Measurements from ENCODE around the gene LRCH1.

DNA sequence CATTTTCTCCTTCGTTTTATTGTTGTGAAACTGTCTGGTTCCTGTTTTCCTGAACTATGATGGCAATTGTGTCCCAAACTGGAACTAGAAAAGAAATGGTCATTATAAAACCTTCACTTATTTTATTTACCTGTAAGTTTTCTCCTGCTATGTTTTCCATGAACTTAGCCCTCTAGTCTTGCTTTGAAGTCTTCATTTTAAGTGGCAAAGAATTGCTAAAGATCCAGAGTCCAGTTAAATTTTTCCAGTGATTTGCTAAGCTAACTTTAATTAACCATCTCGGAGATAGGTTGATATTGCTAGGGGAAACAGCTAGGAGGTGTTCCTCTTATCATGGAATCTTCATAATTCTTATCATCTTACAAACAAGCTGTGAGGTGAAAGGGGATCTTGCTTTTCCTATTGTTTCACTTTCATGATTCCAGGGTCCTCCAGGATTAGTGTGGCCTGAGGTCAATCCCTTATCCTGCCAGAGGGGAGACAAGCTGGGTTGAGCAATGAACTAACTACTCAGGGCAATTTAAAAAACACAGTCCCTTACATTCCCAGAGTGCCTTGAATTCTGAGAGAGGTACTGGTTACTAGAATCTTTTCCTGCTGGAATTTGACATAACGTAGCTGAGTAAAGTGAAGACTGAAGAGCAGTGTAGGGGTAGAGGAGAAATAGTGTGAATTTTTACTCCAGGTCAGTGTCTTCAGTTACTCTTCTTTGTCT is 131.5 kb downstream of the LRCH1 start:
- TF ChIP-seq, protein P1, sequence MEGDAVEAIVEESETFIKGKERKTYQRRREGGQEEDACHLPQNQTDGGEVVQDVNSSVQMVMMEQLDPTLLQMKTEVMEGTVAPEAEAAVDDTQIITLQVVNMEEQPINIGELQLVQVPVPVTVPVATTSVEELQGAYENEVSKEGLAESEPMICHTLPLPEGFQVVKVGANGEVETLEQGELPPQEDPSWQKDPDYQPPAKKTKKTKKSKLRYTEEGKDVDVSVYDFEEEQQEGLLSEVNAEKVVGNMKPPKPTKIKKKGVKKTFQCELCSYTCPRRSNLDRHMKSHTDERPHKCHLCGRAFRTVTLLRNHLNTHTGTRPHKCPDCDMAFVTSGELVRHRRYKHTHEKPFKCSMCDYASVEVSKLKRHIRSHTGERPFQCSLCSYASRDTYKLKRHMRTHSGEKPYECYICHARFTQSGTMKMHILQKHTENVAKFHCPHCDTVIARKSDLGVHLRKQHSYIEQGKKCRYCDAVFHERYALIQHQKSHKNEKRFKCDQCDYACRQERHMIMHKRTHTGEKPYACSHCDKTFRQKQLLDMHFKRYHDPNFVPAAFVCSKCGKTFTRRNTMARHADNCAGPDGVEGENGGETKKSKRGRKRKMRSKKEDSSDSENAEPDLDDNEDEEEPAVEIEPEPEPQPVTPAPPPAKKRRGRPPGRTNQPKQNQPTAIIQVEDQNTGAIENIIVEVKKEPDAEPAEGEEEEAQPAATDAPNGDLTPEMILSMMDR (conservative IDR thresholded peaks at IDR 0.05; ENCODE audit: low read depth, low read length): no peak
- TF ChIP-seq, protein P2, sequence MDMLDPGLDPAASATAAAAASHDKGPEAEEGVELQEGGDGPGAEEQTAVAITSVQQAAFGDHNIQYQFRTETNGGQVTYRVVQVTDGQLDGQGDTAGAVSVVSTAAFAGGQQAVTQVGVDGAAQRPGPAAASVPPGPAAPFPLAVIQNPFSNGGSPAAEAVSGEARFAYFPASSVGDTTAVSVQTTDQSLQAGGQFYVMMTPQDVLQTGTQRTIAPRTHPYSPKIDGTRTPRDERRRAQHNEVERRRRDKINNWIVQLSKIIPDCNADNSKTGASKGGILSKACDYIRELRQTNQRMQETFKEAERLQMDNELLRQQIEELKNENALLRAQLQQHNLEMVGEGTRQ (IDR thresholded peaks at IDR 0.05; ENCODE audit: low read depth, low read length): no peak
- TF ChIP-seq POLR2A (IDR thresholded peaks at IDR 0.05; ENCODE audit: low read depth, low read length): no peak
- TF ChIP-seq RAD21 (IDR thresholded peaks at IDR 0.05; ENCODE audit: low read length): no peak
- TF ChIP-seq MXI1 (IDR thresholded peaks at IDR 0.05; ENCODE audit: borderline replicate concordance, low read depth, low read length): no peak
- no peak for TF ChIP-seq SMC3 (IDR thresholded peaks at IDR 0.05; ENCODE audit: low read depth, low read length)
